ENCODE measurements around the gene KCNQ4. TPM values are rescaled to one million over a fixed set of nuclear protein-coding genes. Genes with fewer than 3 reads are reported as not detected.

Gene KCNQ4
- total and polyA plus RNA-seq, 2 experiments from 2014 or later = 1.3 to 3.0 TPM

DNA sequence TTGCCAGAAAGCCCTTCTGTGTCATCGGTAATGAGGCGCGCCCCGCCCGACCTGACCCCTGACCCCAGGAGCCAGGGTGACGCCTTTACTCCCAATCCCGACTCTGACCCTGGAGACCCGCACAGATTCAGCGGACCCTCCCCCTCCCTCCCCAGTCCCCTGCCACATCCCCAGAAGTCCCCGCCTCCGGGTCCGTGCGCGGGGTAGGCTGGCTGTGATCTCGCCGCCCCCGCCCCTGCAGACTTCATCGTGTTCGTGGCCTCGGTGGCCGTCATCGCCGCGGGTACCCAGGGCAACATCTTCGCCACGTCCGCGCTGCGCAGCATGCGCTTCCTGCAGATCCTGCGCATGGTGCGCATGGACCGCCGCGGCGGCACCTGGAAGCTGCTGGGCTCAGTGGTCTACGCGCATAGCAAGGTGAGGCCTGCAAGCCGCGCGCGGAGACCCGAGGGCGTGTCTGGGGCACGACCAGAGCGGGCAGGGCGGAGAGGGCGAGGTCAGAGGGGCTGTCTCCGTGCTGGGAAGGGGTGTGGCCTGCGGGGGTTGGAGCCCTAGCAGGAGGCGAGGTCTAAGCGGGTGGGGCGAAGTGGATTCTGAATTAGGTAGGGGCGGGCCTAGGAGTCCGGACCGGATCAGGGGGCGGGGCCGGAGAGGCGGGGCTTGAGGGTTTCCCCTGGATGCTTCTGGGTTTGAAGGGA is 34.8 kb downstream of the KCNQ4 start:
- H3K36me3 ChIP-seq (ENCODE audit: insufficient read depth) = no peaks in the 10 kb centered on the region

DNA sequence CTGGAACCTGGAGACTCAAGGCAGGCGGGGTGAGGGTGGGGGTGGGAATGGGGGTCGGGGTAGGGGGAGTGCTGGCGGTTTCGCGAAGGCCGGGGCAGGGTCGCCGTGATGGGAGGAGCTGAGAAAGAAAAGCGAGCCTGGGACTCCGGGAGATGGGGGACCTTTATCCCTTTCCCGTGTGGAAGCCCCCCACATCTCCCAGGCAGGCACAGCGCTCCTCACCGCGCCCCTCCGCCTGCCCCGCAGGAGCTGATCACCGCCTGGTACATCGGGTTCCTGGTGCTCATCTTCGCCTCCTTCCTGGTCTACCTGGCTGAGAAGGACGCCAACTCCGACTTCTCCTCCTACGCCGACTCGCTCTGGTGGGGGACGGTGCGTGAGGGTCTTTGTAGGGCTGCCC is 35.5 kb downstream of the KCNQ4 start:
- TF ChIP-seq ZNF331 (CRISPR knock-in tag; IDR thresholded peaks at IDR 0.05; ENCODE audit: low read depth) = no peak
- no peak for TF ChIP-seq CREB1 (CRISPR knock-in tag; IDR thresholded peaks at IDR 0.05; ENCODE audit: low read depth)
- TF ChIP-seq, protein P1, sequence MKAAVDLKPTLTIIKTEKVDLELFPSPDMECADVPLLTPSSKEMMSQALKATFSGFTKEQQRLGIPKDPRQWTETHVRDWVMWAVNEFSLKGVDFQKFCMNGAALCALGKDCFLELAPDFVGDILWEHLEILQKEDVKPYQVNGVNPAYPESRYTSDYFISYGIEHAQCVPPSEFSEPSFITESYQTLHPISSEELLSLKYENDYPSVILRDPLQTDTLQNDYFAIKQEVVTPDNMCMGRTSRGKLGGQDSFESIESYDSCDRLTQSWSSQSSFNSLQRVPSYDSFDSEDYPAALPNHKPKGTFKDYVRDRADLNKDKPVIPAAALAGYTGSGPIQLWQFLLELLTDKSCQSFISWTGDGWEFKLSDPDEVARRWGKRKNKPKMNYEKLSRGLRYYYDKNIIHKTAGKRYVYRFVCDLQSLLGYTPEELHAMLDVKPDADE (IDR thresholded peaks at IDR 0.05) = no peak
- ATAC-seq = no peak
- Histone ChIP-seq H2AFZ (no peak overlapping the region; the same call in 1 of the 2 replicates), H3K27ac (ENCODE audit: low read depth) (no peak overlapping the region), H3K27me3 (ENCODE audit: insufficient read depth) (peaks cover 15% of the 10 kb centered on the region; the same call in 1 of the 2 replicates), H3K4me2 (peak overlapping the region; percentile 96), H3K4me3 (peak overlapping the region; percentile 88), H3K79me2 (replicated peaks; ENCODE audit: insufficient read depth) (no peaks in the 10 kb centered on the region), H3K4me1 (ENCODE audit: insufficient read depth) (no peaks in the 10 kb centered on the region), H3K36me3 (ENCODE audit: insufficient read depth) (no peaks in the 10 kb centered on the region), H3F3A (replicated peaks; ENCODE audit: low read depth) (no peaks in the 10 kb centered on the region; the same call in 1 of the 2 replicates), H3K9me2 (ENCODE audit: insufficient read depth) (no peaks in the 10 kb centered on the region), H4K20me1 (replicated peaks; ENCODE audit: insufficient read depth) (no peaks in the 10 kb centered on the region)
- peak overlapping the region; percentile 75 for H3K4me3 Mint-ChIP-seq
- H3K9me3 Mint-ChIP-seq = no peaks in the 10 kb centered on the region; the same call in 2 of the 3 replicates
- H3K27ac Mint-ChIP-seq = no peak overlapping the region
- no peaks in the 10 kb centered on the region for H3K36me3 Mint-ChIP-seq (ENCODE audit: low read depth)
- peaks cover 9% of the 10 kb centered on the region for H3K4me1 Mint-ChIP-seq
- DNase-seq (ENCODE audit: low spot score) = no peak
- H3K27me3 Mint-ChIP-seq (ENCODE audit: insufficient read depth, low read depth, poor library complexity) = peaks cover 14% of the 10 kb centered on the region

More for the DNA sequence above, 34.8 kb downstream of the KCNQ4 start:
- H3K9me2 ChIP-seq (ENCODE audit: insufficient read depth) = no peaks in the 10 kb centered on the region
- no peaks in the 10 kb centered on the region; the same call in 1 of the 2 replicates for H3F3A ChIP-seq (replicated peaks; ENCODE audit: low read depth)
- peaks cover 15% of the 10 kb centered on the region; the same call in 1 of the 2 replicates for H3K27me3 ChIP-seq (ENCODE audit: insufficient read depth)
- H3K4me1 ChIP-seq (ENCODE audit: insufficient read depth) = no peaks in the 10 kb centered on the region
- Mint-ChIP-seq H3K27ac (no peak overlapping the region), H3K36me3 (ENCODE audit: low read depth) (no peaks in the 10 kb centered on the region), H3K4me3 (peak overlapping the region; percentile 75), H3K4me1 (peaks cover 9% of the 10 kb centered on the region), H3K27me3 (ENCODE audit: insufficient read depth, low read depth, poor library complexity) (peaks cover 14% of the 10 kb centered on the region), H3K9me3 (no peaks in the 10 kb centered on the region; the same call in 2 of the 3 replicates)
- no peaks in the 10 kb centered on the region for H4K20me1 ChIP-seq (replicated peaks; ENCODE audit: insufficient read depth)
- peak; percentile 61 for TF ChIP-seq POLR2AphosphoS5 (IDR thresholded peaks at IDR 0.05; ENCODE audit: low read depth)
- TF ChIP-seq STAT1 (IDR thresholded peaks at IDR 0.05; ENCODE audit: unreplicated experiment) = no peak
- TF ChIP-seq ZNF331 (CRISPR knock-in tag; IDR thresholded peaks at IDR 0.05; ENCODE audit: low read depth) = no peak
- no peak for TF ChIP-seq JUNB (IDR thresholded peaks at IDR 0.05; ENCODE audit: unreplicated experiment)
- TF ChIP-seq, protein P2, sequence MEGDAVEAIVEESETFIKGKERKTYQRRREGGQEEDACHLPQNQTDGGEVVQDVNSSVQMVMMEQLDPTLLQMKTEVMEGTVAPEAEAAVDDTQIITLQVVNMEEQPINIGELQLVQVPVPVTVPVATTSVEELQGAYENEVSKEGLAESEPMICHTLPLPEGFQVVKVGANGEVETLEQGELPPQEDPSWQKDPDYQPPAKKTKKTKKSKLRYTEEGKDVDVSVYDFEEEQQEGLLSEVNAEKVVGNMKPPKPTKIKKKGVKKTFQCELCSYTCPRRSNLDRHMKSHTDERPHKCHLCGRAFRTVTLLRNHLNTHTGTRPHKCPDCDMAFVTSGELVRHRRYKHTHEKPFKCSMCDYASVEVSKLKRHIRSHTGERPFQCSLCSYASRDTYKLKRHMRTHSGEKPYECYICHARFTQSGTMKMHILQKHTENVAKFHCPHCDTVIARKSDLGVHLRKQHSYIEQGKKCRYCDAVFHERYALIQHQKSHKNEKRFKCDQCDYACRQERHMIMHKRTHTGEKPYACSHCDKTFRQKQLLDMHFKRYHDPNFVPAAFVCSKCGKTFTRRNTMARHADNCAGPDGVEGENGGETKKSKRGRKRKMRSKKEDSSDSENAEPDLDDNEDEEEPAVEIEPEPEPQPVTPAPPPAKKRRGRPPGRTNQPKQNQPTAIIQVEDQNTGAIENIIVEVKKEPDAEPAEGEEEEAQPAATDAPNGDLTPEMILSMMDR (conservative IDR thresholded peaks at IDR 0.05; ENCODE audit: low read depth in 2 of 2) = no peak
- peak overlapping the region; percentile 93 for H2AFZ ChIP-seq
- DNase-seq (ENCODE audit: low spot score) = peak; percentile 97
- H3K27ac ChIP-seq (ENCODE audit: low read depth) = no peak overlapping the region
- H3K4me3 ChIP-seq = peak overlapping the region; percentile 88
- peak overlapping the region; percentile 96 for H3K4me2 ChIP-seq
- no peaks in the 10 kb centered on the region for H3K79me2 ChIP-seq (replicated peaks; ENCODE audit: insufficient read depth)
- ATAC-seq = peak; percentile 89

Data from GM23338 (cell line).